GM23338 (cell line): ENCODE measurements around the gene SLC9A9. TPM values are rescaled to one million over a fixed set of nuclear protein-coding genes. Genes with fewer than 3 reads are reported as not detected.

Experiments
- ATAC-seq: fragments of 200-7000 bp; cut with Tn5 transposase; 3 replicates; pipeline ENCODE4 v1.9.1; 2020
- DNase-seq: peaks from one replicate; pipeline ENCODE4 v3.0.0-alpha.2; 2015; ENCODE audit warnings: low spot score
- H2AFZ ChIP-seq: fragments of 200-600 bp; sonication (generic); 2 replicates; pipeline ENCODE4 v1.8.0; 2016; ENCODE audit warnings: antibody characterized with exemption, mild to moderate bottlenecking, moderate library complexity
- H3F3A ChIP-seq: fragments of 200-600 bp; sonication (generic); replicated peaks from 2 replicates; pipeline ENCODE4 v1.8.0; 2017; ENCODE audit warnings: antibody characterized with exemption, mixed run types, low read depth
- H3K27ac ChIP-seq: fragments of 200-600 bp; sonication (generic); 2 replicates; pipeline ENCODE4 v1.6.1; 2016; ENCODE audit warnings: low read depth
- H3K27me3 ChIP-seq: fragments of 200-600 bp; sonication (generic); 2 replicates; pipeline ENCODE4 v1.8.0; 2016; ENCODE audit warnings: mild to moderate bottlenecking, mixed run types, moderate library complexity; ENCODE audit not compliant: insufficient read depth
- H3K36me3 ChIP-seq: fragments of 200-600 bp; sonication (generic); 2 replicates; pipeline ENCODE4 v1.8.0; 2016; ENCODE audit warnings: mild to moderate bottlenecking; ENCODE audit not compliant: insufficient read depth
- H3K4me1 ChIP-seq: fragments of 200-600 bp; sonication (generic); 2 replicates; pipeline ENCODE4 v1.8.0; 2016; ENCODE audit warnings: mild to moderate bottlenecking, moderate library complexity; ENCODE audit not compliant: insufficient read depth
- H3K4me2 ChIP-seq: fragments of 200-600 bp; sonication (generic); 2 replicates; pipeline ENCODE4 v1.7.1; 2017; ENCODE audit warnings: mixed run types
- H3K4me3 ChIP-seq: fragments of 200-600 bp; sonication (generic); 2 replicates; pipeline ENCODE4 v1.6.1; 2016; ENCODE audit warnings: mixed run types
- H3K79me2 ChIP-seq: fragments of 200-600 bp; sonication (generic); replicated peaks from 2 replicates; pipeline ENCODE4 v1.8.0; 2017; ENCODE audit warnings: mild to moderate bottlenecking; ENCODE audit not compliant: insufficient read depth
- H3K9me2 ChIP-seq: fragments of 200-600 bp; sonication (generic); 2 replicates; pipeline ENCODE4 v1.8.0; 2017; ENCODE audit not compliant: insufficient read depth
- H4K20me1 ChIP-seq: fragments of 200-600 bp; sonication (generic); replicated peaks from 2 replicates; pipeline ENCODE4 v1.8.0; 2017; ENCODE audit warnings: mild to moderate bottlenecking; ENCODE audit not compliant: insufficient read depth
- H3K27ac Mint-ChIP-seq: 2 replicates; pipeline ENCODE4 v1.8.0; 2020; ENCODE audit warnings: inconsistent platforms, mild to moderate bottlenecking, moderate library complexity, mixed read lengths
- H3K27me3 Mint-ChIP-seq: 3 replicates; pipeline ENCODE4 v1.8.0; 2022; ENCODE audit warnings: low read depth, mild to moderate bottlenecking, moderate library complexity, mixed read lengths, inconsistent platforms; ENCODE audit not compliant: insufficient read depth, poor library complexity
- H3K36me3 Mint-ChIP-seq: 3 replicates; pipeline ENCODE4 v1.8.0; 2021; ENCODE audit warnings: low read depth, mild to moderate bottlenecking, inconsistent platforms, moderate library complexity, mixed read lengths
- H3K4me1 Mint-ChIP-seq: 3 replicates; pipeline ENCODE4 v1.8.0; 2020; ENCODE audit warnings: mild to moderate bottlenecking, inconsistent platforms, mixed read lengths
- H3K4me3 Mint-ChIP-seq: 3 replicates; pipeline ENCODE4 v1.8.0; 2021; ENCODE audit warnings: moderate library complexity, mild to moderate bottlenecking, inconsistent platforms, mixed read lengths
- H3K9me3 Mint-ChIP-seq: 3 replicates; pipeline ENCODE4 v1.8.0; 2020; ENCODE audit warnings: moderate library complexity, mild to moderate bottlenecking, inconsistent platforms, mixed read lengths
- CREB1 ChIP-seq: fragments of 250-450 bp; sonication (Bioruptor Pico); IDR thresholded peaks from 2 replicates; pipeline ENCODE4 v1.5.0; 2020; ENCODE audit warnings: low read depth, mild to moderate bottlenecking, moderate library complexity
- ETS1 ChIP-seq: IDR thresholded peaks from 2 replicates; pipeline ENCODE4 v1.6.1; 2016; ENCODE audit warnings: antibody characterized with exemption
- EZH2 ChIP-seq: fragments of 200-600 bp; sonication (generic); IDR thresholded peaks from one replicate; pipeline ENCODE4 v1.8.0; 2017; ENCODE audit warnings: antibody characterized with exemption, mild to moderate bottlenecking, low read depth; ENCODE audit not compliant: unreplicated experiment
- EZH2phosphoT487 ChIP-seq: fragments of 200-600 bp; sonication (generic); IDR thresholded peaks from one replicate; pipeline ENCODE4 v1.8.1; 2018; ENCODE audit warnings: antibody characterized with exemption; ENCODE audit not compliant: unreplicated experiment
- JUNB ChIP-seq: IDR thresholded peaks from one replicate; pipeline ENCODE4 v1.6.1; 2016; ENCODE audit warnings: antibody characterized with exemption; ENCODE audit not compliant: unreplicated experiment
- NANOG ChIP-seq: IDR thresholded peaks from 2 replicates; pipeline ENCODE4 v1.6.1; 2016; ENCODE audit warnings: antibody characterized with exemption, borderline replicate concordance
- POLR2AphosphoS5 ChIP-seq: IDR thresholded peaks from 2 replicates; pipeline ENCODE4 v1.6.1; 2016; ENCODE audit warnings: antibody characterized with exemption, low read depth
- STAT1 ChIP-seq: IDR thresholded peaks from one replicate; pipeline ENCODE4 v1.6.1; 2016; ENCODE audit warnings: antibody characterized with exemption; ENCODE audit not compliant: unreplicated experiment
- ZNF114 ChIP-seq: fragments of 250-450 bp; sonication (Bioruptor Pico); IDR thresholded peaks from 2 replicates; pipeline ENCODE4 v1.5.0; 2020; ENCODE audit warnings: mild to moderate bottlenecking, moderate library complexity
- ZNF331 ChIP-seq: fragments of 250-450 bp; sonication (Bioruptor Pico); IDR thresholded peaks from 2 replicates; pipeline ENCODE4 v1.5.0; 2020; ENCODE audit warnings: low read depth, mild to moderate bottlenecking, moderate library complexity
- ZNF462 ChIP-seq: fragments of 250-450 bp; sonication (Bioruptor Pico); IDR thresholded peaks from 2 replicates; pipeline ENCODE4 v1.5.0; 2020; ENCODE audit warnings: mild to moderate bottlenecking, moderate library complexity
- polyA plus RNA-seq: library from polyadenylated mRNA; unstranded; fragments of >200 nt; fragmentation: Nextera tagmentation; extraction: Ambion mirVana; gene quantifications from 2 replicates; pipeline ENCODE4 v1.2.1, GENCODE V29; 2016
- total RNA-seq: library from RNA; depleted of rRNA; stranded (reverse); fragments of >200 nt; shearing (Covaris generic); gene quantifications from 2 replicates; pipeline ENCODE4 v1.2.3, GENCODE V29; 2014
- TF ChIP-seq, protein P1 (sequence below), 2 experiments: fragments of 200-600 bp in 1 of 2; sonication (generic) in 1 of 2; conservative IDR thresholded peaks; 2 replicates each; pipeline versions ENCODE4 v1.5.1 to v1.6.1; 2016 to 2017; ENCODE audit warnings: antibody characterized with exemption in 2 of 2, low read depth in 2 of 2, mild to moderate bottlenecking in 2 of 2, moderate library complexity in 1 of 2
- TF ChIP-seq, protein P2 (sequence below): IDR thresholded peaks from one replicate; pipeline ENCODE4 v1.6.1; 2018; ENCODE audit warnings: antibody characterized with exemption; ENCODE audit not compliant: unreplicated experiment

The SLC9A9 gene
- total and polyA plus RNA-seq, 2 experiments from 2014 or later, result 1.3 to 1.6 TPM

DNA sequence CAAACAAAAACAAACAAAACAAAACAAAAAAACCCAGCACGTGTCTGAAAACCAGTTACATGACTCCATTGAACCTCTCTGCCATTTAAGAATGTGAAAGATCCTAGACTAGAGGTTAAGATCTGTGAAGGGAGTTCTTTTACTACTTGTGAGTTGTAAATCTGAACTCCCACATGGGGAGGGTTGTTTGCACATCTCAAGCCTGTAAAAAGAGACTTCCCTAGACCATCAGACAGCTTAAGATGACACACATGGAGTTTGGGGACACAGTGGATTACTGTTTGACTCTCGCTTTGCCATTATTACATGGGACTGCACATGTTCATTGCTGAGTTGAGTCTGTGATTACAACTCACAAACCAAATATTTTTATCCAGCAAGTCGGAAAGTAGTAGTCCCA is 171.5 kb downstream of the SLC9A9 start:
- no peak for TF ChIP-seq STAT1
- no peak for TF ChIP-seq EZH2
- no peak for TF ChIP-seq NANOG
- TF ChIP-seq ZNF462 (CRISPR knock-in tag), result no peak
- no peak for TF ChIP-seq CREB1 (CRISPR knock-in tag)
- TF ChIP-seq ZNF114, result no peak
- no peak for TF ChIP-seq ZNF331 (CRISPR knock-in tag)
- TF ChIP-seq, protein P1, sequence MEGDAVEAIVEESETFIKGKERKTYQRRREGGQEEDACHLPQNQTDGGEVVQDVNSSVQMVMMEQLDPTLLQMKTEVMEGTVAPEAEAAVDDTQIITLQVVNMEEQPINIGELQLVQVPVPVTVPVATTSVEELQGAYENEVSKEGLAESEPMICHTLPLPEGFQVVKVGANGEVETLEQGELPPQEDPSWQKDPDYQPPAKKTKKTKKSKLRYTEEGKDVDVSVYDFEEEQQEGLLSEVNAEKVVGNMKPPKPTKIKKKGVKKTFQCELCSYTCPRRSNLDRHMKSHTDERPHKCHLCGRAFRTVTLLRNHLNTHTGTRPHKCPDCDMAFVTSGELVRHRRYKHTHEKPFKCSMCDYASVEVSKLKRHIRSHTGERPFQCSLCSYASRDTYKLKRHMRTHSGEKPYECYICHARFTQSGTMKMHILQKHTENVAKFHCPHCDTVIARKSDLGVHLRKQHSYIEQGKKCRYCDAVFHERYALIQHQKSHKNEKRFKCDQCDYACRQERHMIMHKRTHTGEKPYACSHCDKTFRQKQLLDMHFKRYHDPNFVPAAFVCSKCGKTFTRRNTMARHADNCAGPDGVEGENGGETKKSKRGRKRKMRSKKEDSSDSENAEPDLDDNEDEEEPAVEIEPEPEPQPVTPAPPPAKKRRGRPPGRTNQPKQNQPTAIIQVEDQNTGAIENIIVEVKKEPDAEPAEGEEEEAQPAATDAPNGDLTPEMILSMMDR (conservative IDR thresholded peaks at IDR 0.05; ENCODE audit: low read depth in 2 of 2), result no peak
- no peak for TF ChIP-seq POLR2AphosphoS5
- no peak for TF ChIP-seq JUNB
- TF ChIP-seq EZH2phosphoT487, result no peak
- TF ChIP-seq ETS1, result no peak
- TF ChIP-seq, protein P2, sequence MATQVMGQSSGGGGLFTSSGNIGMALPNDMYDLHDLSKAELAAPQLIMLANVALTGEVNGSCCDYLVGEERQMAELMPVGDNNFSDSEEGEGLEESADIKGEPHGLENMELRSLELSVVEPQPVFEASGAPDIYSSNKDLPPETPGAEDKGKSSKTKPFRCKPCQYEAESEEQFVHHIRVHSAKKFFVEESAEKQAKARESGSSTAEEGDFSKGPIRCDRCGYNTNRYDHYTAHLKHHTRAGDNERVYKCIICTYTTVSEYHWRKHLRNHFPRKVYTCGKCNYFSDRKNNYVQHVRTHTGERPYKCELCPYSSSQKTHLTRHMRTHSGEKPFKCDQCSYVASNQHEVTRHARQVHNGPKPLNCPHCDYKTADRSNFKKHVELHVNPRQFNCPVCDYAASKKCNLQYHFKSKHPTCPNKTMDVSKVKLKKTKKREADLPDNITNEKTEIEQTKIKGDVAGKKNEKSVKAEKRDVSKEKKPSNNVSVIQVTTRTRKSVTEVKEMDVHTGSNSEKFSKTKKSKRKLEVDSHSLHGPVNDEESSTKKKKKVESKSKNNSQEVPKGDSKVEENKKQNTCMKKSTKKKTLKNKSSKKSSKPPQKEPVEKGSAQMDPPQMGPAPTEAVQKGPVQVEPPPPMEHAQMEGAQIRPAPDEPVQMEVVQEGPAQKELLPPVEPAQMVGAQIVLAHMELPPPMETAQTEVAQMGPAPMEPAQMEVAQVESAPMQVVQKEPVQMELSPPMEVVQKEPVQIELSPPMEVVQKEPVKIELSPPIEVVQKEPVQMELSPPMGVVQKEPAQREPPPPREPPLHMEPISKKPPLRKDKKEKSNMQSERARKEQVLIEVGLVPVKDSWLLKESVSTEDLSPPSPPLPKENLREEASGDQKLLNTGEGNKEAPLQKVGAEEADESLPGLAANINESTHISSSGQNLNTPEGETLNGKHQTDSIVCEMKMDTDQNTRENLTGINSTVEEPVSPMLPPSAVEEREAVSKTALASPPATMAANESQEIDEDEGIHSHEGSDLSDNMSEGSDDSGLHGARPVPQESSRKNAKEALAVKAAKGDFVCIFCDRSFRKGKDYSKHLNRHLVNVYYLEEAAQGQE, result no peak
- ATAC-seq (no peak), DNase-seq (no peak)
- no peaks in the 10 kb centered on the region for H3K79me2 ChIP-seq
- Mint-ChIP-seq H3K9me3 (no peaks in the 10 kb centered on the region), H3K36me3 (no peaks in the 10 kb centered on the region), H3K27me3 (peaks cover 2% of the 10 kb centered on the region), H3K27ac (no peak overlapping the region), H3K4me1 (0 out of 3 replicates have a peak, but pooled peaks cover under 1% of the 10 kb centered on the region), H3K4me3 (no peak overlapping the region)
- no peak overlapping the region for H3K27ac ChIP-seq
- no peak overlapping the region for H3K4me3 ChIP-seq
- no peaks in the 10 kb centered on the region for H3K27me3 ChIP-seq
- H3K4me2 ChIP-seq, result no peak overlapping the region
- H2AFZ ChIP-seq, result no peak overlapping the region
- no peaks in the 10 kb centered on the region for H3K36me3 ChIP-seq
- H3K9me2 ChIP-seq, result no peaks in the 10 kb centered on the region
- no peaks in the 10 kb centered on the region for H3K4me1 ChIP-seq
- H3F3A ChIP-seq, result no peaks in the 10 kb centered on the region
- no peaks in the 10 kb centered on the region for H4K20me1 ChIP-seq
